Measurements from ENCODE around the gene ABHD17C. TPM values are rescaled to one million over a fixed set of nuclear protein-coding genes. Genes with fewer than 3 reads are reported as not detected.

ABHD17C gene
- total and polyA plus RNA-seq, 2 donors (not counting 3 experiments of a cell fraction or from before 2014, with no cell fraction given): 5.9 to 10.9 TPM

GRCh38 chr15:80662757-80663553 lies 32.2 kb upstream of the ABHD17C start:
- BruUV-seq (replicated peaks): no TSS peak
- H3K27me3 ChIP-seq (ENCODE audit: control insufficient read depth in 2 of 2, insufficient read depth in 2 of 2, low read length in 2 of 2): no peaks in the 10 kb centered on the region
- ChIA-PET POLR2A (interaction anchor here (0.6 kb wide), 1 partner anchor 12 kb away, joined by 11 read pairs; no protein-coding TSS in a partner anchor), CTCF (interaction anchor here (0.9 to 1.0 kb wide), 2 partner anchors 12 to 113 kb away, joined by 4 to 5 read pairs; no protein-coding TSS in a partner anchor)
- intact Hi-C loops (cut with micrococcal nuclease) (no loop called here), dilution Hi-C loops (cut with MboI; ENCODE audit: extremely low pct_ligation_motif_present, low sequenced_read_pairs) (no loop called here)
- H4K20me1 ChIP-seq (replicated peaks; ENCODE audit: control insufficient read depth, extremely low read depth, insufficient read depth, low read length): no peaks in the 10 kb centered on the region
- H3K9me1 ChIP-seq (replicated peaks; ENCODE audit: control insufficient read depth, extremely low read depth, insufficient read depth, low read length): no peaks in the 10 kb centered on the region
- no peak overlapping the region for H3K27ac ChIP-seq (ENCODE audit: insufficient read depth, low read depth, low read length)
- no peaks in the 10 kb centered on the region for H3K79me2 ChIP-seq (ENCODE audit: control insufficient read depth, insufficient read depth, low read length)
- no peak for DNase-seq (ENCODE audit: low read depth, low spot score)
- TF ChIP-seq POLR2AphosphoS5 (IDR thresholded peaks at IDR 0.05; ENCODE audit: insufficient read depth, low read depth, low read length): no peak
- no peak overlapping the region for H3K9ac ChIP-seq (replicated peaks; ENCODE audit: extremely low read depth, insufficient read depth, low read length)
- H3K36me3 ChIP-seq (ENCODE audit: control insufficient read depth in 2 of 2, extremely low read depth in 1 of 2, insufficient read depth in 2 of 2, low read length in 2 of 2): no peaks in the 10 kb centered on the region
- no peak overlapping the region for H2AFZ ChIP-seq (ENCODE audit: low read depth, low read length)
- FAIRE-seq: no peak
- H3K4me3 ChIP-seq (replicated peaks in 1 of 3; ENCODE audit: insufficient read depth in 1 of 3, low read depth in 1 of 3, low read length in 3 of 3): no peak overlapping the region
- no peaks in the 10 kb centered on the region for H3K9me3 ChIP-seq (replicated peaks; ENCODE audit: control insufficient read depth, insufficient read depth, low read length)
- no peak overlapping the region for H3K4me2 ChIP-seq (ENCODE audit: insufficient read depth, low read length)
- no peaks in the 10 kb centered on the region for H3K4me1 ChIP-seq (ENCODE audit: control insufficient read depth, extremely low read depth, insufficient read depth, low read length)

- Histone ChIP-seq H2AFZ (ENCODE audit: low read depth, low read length) (no peak overlapping the region), H3K9ac (replicated peaks; ENCODE audit: extremely low read depth, insufficient read depth, low read length) (no peak overlapping the region), H3K9me3 (replicated peaks; ENCODE audit: control insufficient read depth, insufficient read depth, low read length) (no peaks in the 10 kb centered on the region), H3K4me1 (ENCODE audit: control insufficient read depth, extremely low read depth, insufficient read depth, low read length) (no peaks in the 10 kb centered on the region), H3K4me3 (replicated peaks in 1 of 3; ENCODE audit: insufficient read depth in 1 of 3, low read depth in 1 of 3, low read length in 3 of 3) (no peak overlapping the region), H3K36me3 (ENCODE audit: control insufficient read depth in 2 of 2, extremely low read depth in 1 of 2, insufficient read depth in 2 of 2, low read length in 2 of 2) (no peaks in the 10 kb centered on the region), H3K27me3 (ENCODE audit: control insufficient read depth in 2 of 2, insufficient read depth in 2 of 2, low read length in 2 of 2) (peaks cover 0 to 3% of the 10 kb centered on the region in 2 experiments), H3K27ac (ENCODE audit: insufficient read depth, low read depth, low read length) (no peak overlapping the region), H4K20me1 (replicated peaks; ENCODE audit: control insufficient read depth, extremely low read depth, insufficient read depth, low read length) (no peaks in the 10 kb centered on the region), H3K9me1 (replicated peaks; ENCODE audit: control insufficient read depth, extremely low read depth, insufficient read depth, low read length) (no peaks in the 10 kb centered on the region), H3K79me2 (ENCODE audit: control insufficient read depth, insufficient read depth, low read length) (no peaks in the 10 kb centered on the region), H3K4me2 (ENCODE audit: insufficient read depth, low read length) (no peak overlapping the region)
- intact Hi-C loops (cut with micrococcal nuclease): no loop called here
- ChIA-PET POLR2A (no interaction called here), CTCF (interaction anchor here (1.1 to 1.9 kb wide), 4 partner anchors 9 to 111 kb away, joined by 3 to 8 read pairs (median 4); no protein-coding TSS in a partner anchor)
- dilution Hi-C loops (cut with MboI; ENCODE audit: extremely low pct_ligation_motif_present, low sequenced_read_pairs): no loop called here
- BruUV-seq (replicated peaks): no TSS peak
- no peak for FAIRE-seq
- no peak for TF ChIP-seq JUN (IDR thresholded peaks at IDR 0.05; ENCODE audit: borderline replicate concordance, insufficient read depth, insufficient read length, low read depth)
- no peak for TF ChIP-seq POLR2AphosphoS5 (IDR thresholded peaks at IDR 0.05; ENCODE audit: insufficient read depth, low read depth, low read length)
- TF ChIP-seq, protein P1, sequence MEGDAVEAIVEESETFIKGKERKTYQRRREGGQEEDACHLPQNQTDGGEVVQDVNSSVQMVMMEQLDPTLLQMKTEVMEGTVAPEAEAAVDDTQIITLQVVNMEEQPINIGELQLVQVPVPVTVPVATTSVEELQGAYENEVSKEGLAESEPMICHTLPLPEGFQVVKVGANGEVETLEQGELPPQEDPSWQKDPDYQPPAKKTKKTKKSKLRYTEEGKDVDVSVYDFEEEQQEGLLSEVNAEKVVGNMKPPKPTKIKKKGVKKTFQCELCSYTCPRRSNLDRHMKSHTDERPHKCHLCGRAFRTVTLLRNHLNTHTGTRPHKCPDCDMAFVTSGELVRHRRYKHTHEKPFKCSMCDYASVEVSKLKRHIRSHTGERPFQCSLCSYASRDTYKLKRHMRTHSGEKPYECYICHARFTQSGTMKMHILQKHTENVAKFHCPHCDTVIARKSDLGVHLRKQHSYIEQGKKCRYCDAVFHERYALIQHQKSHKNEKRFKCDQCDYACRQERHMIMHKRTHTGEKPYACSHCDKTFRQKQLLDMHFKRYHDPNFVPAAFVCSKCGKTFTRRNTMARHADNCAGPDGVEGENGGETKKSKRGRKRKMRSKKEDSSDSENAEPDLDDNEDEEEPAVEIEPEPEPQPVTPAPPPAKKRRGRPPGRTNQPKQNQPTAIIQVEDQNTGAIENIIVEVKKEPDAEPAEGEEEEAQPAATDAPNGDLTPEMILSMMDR (IDR thresholded peaks at IDR 0.05; ENCODE audit: extremely low read depth in 1 of 2, insufficient read depth in 1 of 2, low read depth in 1 of 2, low read length in 2 of 2): no peak
- TF ChIP-seq FOS (IDR thresholded peaks at IDR 0.05; ENCODE audit: borderline replicate concordance, insufficient read depth, low read length): no peak
- TF ChIP-seq EZH2 (IDR thresholded peaks at IDR 0.05; ENCODE audit: borderline replicate concordance, low read depth, low read length, severe bottlenecking): no peak
- TF ChIP-seq, protein P2, sequence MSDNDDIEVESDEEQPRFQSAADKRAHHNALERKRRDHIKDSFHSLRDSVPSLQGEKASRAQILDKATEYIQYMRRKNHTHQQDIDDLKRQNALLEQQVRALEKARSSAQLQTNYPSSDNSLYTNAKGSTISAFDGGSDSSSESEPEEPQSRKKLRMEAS (IDR thresholded peaks at IDR 0.05; ENCODE audit: insufficient read depth, insufficient read length): no peak
- no peak for TF ChIP-seq MYC (IDR thresholded peaks at IDR 0.05; ENCODE audit: low read depth, low read length)
- no peak for TF ChIP-seq GATA2 (IDR thresholded peaks at IDR 0.05; ENCODE audit: insufficient read depth, insufficient read length, low read depth, low read length)
- no peak for TF ChIP-seq POLR2A (IDR thresholded peaks at IDR 0.05; ENCODE audit: low read depth, low read length)
- DNase-seq (ENCODE audit: low read depth, low spot score): no peak
Observed at GRCh38 chr15:80665151-80665550, 30.0 kb upstream of the ABHD17C start.

Measured in endothelial cell of umbilical vein (primary cell).